HG02642 (cell line): Measurements from ENCODE around the gene BACH2.
"Not testable (repeated sequence)": the region's sequence is repeated elsewhere in the genome, so short reads cannot be mapped to it uniquely, and the experiment has no call there.

Experiments
- ATAC-seq: cut with Tn5 transposase; IDR thresholded peaks from one replicate; pipeline ENCODE4 v1.9.1; 2021; ENCODE audit warnings: mild to moderate bottlenecking; ENCODE audit not compliant: unreplicated experiment, poor library complexity

Gene BACH2

DNA sequence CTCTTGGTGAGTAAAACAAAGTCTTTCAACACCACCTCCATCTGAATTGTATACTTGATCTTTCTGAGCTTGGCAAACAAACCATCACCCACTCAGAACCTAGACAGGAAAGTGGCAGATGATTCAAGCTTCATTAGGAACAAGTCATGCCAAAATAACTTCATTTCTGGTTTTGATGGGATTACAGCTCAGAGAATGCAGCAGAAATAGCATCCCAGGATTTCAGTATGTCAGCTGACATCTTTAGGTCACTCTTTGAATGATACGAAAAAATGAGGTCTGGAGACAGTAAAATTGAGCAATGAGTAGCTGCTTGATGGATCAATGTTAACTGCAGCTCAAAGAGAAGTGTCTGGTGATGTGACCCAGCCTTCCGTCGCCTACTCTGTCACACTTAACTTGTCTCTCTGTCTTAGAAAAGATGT, 310.0 kb downstream of the BACH2 start:
- no peak for ATAC-seq

DNA sequence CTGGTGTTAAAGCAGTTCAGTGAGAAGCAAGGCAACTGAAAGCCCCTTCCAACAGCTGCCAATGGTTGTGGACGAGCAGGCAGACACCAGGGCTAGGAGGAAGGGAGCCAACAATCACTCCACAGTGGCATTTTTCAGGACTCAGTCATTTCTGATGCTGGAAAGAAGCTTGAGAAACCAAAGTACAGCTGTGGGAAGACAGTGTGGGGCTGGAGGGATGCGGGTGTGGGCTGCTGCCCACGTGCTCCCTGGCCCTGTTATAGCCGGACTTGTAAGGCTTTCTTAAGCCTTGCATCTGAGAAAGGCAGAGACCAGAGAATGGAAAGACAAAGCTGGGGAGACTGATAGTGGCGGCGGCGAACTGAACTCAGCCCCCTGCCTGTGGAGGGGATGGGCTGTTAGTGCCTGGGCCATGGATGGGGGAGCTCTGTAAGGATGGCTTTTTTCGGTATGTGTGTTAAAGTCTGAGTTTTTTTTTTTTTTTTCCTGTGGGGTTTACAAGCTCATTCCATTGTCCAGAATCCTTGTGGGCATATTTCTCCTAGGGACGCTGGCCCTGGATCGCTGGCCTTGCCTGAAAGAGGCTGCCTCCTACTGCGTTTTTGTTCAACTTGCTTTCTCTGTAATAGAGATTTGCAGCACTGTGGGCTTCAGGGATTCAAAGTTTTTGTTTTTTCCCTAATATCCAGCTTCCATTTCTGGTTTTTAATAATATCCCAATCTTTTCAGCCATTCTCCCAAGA, 310.7 kb downstream of the BACH2 start:
- ATAC-seq: no peak

DNA sequence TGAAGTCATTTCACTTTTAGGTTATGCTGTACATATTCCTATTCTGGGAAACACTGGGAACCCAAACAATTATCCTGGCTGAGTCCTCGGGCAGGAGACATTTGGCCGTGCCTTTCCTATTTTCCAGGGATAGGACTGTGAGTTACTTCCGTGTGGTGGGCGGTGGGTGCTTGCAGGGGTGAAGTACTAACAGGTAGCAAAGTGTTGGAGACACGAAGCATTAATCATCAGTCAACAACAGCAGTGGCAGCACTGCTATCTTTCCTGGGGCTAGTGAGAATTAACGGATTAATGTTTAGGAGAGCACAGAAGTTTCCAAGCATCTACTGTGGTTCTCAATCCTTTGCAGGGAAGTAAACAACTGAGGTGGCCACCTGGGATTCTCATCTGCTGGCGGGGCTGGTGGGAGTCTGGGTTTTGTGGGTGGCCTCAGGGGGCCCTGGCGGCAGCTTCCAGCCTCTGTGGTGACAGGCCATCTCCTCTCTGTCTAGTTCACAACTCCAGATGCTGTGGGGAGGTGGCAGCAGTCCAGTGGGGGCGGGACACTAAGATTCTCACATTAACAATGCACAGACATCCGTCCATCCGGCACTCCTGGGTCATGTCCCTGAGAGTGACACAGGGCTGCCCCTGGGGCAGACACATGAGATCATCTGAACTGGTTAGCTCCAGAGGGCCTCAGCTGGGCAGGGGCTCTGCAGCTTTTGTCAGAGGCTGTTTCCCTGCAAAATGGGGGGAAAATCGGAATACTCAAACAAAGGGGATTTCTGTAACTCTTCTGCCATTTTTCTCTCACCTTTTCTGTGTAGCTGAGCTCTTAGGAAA, 311.5 kb downstream of the BACH2 start:
- no peak for ATAC-seq

DNA sequence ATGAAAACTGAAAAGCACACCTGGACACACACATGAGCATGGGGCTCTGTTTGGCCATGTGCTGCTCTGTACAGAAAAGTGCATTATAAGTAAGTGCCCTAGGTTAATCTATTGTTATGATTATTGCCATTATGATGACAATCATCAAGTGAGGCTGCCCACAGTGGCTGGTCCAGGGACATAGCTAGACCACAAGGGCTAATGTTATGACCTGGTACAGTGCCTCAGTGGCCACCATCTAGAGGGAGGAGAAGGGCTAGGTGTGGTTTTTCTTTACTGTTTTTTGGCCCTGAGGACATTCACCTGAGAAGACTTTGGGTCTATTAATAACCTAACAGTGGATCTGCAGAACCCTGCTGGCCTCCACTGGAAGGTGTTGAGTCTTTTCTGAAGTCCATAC, 316.3 kb downstream of the BACH2 start:
- ATAC-seq: no peak

DNA sequence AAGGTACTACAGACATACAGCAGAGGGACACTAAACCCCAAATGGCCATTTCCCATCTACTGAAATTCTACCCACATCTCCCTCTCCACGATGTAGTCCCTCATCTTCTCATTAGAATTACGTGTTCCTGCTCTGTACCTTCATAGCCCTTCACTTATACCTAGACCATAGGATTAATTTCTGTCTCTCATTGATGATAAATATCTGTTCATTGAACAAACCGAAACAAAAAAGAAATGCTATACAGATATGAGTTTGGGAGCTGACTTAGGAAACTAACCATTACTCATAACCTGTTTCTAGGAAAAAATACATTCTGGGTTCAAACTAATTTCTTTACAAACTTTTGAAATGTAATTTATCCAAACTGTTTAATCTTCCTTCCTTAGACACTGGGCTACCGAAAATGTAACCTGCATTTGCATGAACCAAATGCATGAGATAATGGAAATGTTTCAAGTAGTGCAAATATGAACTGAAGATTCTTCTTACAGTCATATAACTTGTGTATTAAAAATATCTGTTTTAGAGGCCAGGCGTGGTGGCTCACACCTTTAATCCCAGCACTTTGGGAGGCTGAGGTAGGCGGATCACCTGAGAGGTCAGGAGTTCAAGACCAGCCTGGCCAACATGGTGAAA, 317.0 kb downstream of the BACH2 start:
- no peak for ATAC-seq

DNA sequence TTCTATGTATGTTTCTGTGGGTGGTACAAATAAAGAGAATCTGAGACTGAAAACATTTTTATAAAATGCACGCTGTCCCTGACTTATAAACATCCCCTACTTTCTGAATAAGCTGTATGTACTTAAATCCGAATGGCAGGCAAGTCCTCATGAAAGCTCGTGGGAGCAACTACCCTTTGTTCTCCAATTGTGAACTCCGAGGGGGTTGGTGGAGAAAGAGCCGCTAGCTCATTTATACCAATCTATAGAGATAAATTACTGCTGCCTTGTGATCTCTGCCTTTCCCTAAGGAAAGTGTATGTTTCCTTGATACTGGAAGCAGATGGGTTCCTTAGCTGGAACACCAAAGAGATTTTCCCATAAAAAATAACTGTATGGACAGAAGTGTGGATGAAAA, 317.9 kb downstream of the BACH2 start:
- no peak for ATAC-seq

DNA sequence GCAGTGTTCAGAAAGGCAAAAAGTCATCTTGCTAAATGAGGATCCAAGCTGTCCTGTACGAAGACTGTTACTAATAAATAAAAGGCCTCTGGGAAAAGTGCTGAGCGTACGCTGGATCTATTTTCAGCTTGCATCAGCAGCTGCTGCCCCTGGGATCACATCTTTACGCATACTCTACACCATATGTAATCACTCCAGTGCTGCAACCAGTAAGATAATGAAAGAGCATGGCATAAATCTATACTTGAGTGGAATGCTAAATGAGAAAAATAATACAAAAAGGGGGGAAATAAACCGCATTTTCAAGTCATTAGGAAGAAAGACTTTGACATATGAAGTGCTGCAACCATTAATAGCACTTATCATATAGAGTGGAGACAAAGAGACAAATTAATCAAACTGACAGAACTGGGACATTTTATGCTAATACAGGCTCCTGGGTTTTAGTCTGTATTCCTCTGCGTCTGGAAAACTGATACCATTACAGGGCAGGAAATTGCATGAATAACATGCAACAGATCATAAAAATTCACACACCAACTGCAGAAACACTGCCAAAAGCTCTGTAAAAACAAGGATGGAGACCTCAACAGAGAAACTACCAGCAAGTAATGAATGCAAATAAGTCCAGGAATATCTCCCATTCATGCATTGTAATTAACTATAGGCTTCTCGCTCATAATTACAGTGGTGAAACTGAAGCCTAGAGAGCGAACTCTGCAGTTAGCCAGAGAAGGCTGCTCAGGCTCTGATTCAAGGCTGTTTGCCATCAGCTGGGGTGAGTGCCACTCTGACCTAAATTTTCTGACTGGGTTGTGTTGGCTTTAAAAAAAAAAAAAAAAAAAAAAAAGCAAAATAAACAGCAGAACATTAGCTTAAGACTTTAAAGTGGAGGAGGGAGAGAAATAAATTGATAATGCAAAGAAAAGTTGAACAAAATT, 318.6 kb downstream of the BACH2 start:
- ATAC-seq: no peak

DNA sequence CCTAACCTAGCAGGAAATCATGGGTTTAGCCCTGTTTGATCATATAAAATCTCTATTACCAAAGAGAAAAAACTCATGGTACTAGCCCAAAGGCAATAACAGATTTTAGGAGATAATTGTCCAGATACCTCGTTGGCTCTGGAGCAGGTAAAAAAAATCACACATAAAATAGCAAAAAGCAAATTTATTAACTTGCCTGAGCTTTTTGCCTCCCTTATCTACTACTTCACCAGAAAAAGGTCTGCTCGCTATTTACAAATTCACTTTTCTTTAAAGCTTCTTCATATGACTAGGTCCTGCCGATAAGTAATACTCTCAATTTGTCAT, 320.0 kb downstream of the BACH2 start:
- ATAC-seq: no peak

DNA sequence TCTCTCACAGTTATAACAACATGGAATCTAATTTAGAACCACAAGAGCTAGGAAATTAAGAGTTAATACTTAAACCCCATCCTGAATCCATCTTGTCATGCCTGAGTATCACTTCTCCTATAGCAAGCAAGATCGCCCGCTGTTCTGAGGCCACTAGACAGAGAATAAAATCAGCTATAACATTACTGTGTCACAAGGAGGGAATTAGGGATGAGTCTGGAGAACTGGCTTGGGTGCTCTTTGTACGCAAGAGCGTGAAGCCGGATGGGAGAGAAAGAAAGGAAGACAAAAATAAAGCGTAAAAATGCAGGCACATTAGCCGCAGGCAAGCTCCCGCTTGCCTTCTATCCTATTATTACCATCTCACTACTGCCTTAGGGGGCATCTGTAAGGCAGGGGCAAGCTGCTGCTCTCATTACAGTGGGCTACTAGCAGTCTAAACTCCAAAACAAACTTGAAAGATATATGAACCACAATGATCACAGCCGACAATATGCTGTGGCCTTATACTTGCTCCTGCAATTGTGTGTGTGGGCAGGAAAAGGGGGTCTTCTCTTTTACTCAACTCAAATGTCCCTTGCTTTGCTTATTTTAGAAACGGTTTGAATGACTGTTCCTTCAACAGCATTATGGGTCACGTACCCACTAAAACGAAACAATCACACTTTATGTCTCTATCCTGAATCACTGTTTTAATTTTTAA, 320.5 kb downstream of the BACH2 start:
- ATAC-seq: no peak

DNA sequence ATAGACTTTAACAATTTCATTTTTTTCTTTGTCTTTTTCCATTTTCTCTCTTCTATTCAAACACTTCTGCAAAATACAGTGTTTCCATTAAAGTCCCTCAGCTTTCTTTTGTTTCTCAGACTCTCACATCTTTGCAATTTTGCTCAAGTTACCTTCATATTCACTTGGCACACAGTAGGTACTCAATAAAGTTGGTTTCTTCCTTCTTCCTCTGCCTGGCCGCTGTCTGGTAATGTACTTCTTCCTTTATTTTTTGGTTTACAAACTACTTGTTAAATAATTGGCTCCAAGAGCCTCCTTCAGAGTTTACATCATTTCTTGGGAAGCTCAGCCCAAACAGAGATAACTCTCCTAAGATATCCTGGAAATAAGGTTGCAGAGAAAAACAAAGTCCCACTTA, 321.3 kb downstream of the BACH2 start:
- no peak for ATAC-seq

DNA sequence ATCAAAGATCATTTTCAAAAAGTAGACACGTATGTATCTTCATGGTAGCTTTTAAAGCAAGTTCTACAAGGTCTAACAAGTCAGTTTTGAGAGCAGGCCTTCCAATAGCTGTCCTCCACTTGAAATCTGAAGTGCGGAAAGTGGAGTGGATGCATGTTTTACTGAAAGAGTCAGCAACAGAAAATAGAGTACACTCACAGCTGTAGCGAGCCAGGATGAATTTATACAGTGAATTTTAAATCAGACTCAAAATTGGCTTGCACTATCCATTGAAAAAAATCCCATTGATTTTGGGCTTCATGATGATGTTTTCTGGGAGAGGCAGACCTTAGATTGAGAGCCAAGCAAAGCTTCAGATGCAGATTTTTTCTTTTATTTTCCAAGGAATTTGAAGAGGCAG, 321.8 kb downstream of the BACH2 start:
- ATAC-seq: no peak

DNA sequence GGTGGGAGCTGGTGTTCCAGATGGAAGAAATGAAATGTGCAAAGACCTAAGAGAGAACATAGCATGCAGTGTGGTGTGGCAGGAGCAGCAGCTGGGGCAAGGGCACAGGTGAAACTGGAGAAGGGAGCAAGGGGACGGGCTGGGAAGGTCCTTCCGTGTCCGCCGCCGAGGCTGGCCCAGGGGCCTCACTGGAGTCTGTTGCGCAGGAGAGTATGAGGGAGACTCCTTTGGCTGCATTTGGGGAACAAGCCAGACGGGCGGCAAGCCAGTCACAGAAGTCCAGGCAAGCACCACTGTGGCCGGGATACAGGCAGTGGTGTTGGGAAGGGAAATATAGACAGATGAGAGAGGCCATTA, 324.6 kb downstream of the BACH2 start:
- no peak for ATAC-seq

DNA sequence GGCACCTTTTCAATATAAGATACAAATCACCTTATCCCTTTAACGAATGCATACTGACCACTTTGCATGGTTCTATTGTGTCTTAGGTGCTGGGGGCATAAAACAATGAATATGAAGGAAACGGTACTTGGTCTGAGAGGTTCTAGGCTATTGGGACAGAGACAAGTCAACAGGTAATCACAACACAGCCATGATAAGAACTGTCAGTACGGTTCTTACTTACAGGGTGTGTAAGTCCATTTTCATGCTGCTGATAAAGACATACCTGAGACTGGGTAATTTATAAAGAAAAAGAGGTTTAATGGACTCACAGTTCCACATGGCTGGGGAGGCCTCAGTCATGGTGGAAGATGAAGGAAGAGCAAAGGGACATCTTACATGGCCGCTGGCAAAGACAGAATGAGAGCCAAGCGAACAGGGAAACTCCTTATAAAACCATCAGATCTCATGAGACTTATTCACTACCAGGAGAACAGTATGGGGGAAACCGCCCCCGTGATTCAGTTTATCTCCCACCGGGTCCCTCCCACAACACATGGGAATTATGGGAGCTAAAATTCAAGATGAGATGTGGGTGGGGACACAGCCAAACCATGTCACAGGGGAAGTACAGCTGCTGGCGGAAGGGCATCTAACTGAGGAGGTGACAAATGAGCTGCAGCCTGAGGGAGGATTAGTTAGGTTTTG, 325.2 kb downstream of the BACH2 start:
- ATAC-seq: not testable (repeated sequence)

DNA sequence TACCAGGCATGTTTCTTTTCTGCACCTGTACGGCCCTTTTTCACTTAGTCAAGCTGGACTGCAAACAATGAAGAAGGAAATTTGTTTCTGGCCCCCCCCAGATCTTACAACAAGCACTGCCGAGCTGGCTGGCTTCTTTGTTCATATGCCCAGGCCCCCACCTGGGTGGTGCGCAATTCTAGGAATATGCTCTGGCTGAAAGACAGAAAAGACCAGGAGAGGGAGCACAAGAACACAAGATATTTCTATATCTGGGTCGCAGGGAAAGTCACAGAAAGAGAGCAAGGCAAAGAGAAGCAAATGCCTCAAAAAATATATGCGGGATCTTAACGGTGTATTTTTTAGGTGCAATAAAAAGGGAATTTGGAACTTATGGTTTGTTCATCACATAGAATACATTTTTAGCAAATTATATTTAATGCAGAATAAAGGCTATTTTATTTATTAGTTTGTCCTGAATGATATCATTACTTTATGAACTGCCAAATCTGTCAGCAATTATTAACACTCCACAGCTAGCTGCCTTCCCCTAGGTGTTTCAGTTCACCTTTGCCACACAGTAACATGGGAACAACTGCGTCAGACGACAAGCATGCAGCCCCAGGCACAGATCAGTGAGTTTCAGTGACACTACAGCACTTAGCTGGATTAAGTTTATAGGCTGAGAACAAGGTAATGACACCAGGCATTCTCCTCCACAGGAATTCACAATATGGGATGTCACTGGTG, 325.9 kb downstream of the BACH2 start:
- no peak for ATAC-seq

DNA sequence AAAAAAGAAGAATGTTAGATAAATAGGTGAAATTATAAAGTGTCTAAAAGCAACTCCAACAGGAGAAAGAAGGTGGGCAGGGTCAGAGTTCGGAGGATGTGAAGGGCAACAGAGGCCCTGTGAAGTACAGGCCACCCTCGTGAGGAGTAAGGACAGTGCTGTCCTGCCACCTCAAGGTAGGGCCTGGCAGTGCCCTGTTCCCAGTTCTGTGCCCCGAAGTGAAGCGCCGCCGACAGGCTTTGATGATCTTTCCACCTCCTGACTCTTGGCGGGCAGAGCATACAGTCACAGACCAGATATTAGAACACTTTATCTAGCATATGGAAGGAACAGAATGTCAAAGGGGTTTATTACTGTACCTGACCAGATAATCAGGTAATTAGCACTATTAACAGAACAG, 326.6 kb downstream of the BACH2 start:
- ATAC-seq: no peak

DNA sequence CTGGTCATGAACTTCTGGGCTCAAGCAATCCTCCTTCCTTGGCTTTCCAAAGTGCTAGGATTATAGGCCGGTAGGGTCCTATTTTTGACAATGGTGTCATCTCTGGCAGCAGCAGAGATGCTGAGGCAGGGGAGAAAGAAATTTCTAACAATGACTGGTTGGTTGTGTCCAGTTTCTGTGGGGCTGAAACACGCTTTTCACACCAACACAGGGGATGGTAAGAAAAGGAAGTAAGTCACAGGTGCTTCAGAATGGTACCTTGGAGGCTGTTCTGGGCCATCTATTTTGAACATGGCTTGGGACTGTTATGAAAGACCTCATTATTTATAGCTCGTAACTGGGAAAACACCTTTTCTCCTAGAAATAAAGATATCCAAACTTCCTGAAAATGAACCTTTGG, 329.7 kb downstream of the BACH2 start:
- no peak for ATAC-seq

DNA sequence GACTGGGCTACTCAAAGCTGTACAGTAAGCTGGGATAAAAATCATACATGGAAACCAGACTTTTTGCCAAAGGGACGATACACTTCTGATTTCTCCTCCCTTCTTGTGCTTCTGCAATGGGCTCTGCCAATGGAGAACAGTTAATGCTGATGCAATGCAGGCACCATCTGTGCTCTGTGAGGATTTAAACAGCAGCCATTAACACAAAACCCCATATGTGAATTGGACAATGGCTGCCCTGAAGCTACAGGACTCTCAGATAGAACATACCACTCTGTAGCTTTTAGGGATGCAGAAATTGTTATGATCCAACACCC, 330.5 kb downstream of the BACH2 start:
- ATAC-seq: no peak

DNA sequence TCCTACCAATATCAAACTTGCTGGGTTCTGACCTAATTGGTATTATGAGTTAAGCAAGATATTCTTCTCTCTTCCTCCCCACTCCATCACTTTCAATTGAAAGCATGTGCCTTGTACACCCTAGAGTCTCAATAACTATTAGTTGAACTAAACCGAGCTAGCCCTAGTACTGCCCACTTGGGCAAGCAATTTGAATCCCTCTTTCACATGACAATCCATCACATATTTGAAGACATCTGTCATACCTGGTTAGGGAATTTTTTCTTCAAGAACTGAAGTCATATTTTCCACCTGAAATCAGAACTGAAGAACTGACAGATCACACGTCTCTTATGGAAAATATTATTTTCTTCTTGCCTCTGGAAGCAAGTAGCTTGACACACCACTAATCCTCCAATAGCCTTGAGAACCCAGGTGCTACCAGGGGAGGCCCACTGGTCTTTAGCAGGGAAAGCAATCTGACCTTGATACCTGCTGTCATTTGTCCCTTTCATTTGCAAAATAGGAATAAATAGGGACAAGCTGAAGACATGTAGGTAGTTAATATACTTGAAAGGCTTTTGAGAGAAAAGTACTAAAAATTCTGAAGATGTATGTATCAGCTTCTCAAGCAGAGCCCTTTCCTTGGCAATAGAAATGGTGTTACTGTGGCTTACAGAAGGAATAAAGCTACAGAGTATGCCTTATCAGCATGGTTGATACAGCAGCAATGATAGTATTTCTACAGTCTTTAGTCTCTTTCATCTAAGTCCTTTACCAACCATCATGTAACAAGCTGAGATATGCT, 331.0 kb downstream of the BACH2 start:
- no peak for ATAC-seq
